ENCODE data around the gene DACH2.
A peak's percentile ranks its signal among the peaks of the same experiment; 100 is the strongest.

DACH2 gene

GRCh38 chrX:86148024-86148511 is at the start of gene DACH2:
TSS of gene DACH2 (plus strand) at chrX:86148451.
- Histone ChIP-seq H3K4me1 (ENCODE audit: control insufficient read depth, insufficient read depth, low read length) (no peaks in the 10 kb centered on the region), H3K27me3 (ENCODE audit: control insufficient read depth, insufficient read depth, low read length) (peaks cover 37% of the 10 kb centered on the region), H3K4me3 (ENCODE audit: low read depth, low read length) (peak within 1 kb of the TSS; percentile 86), H3K9me3 (ENCODE audit: control insufficient read depth, insufficient read depth, low read length) (no peaks in the 10 kb centered on the region), H3K9ac (ENCODE audit: low read depth, low read length) (no peak within 1 kb of the TSS), H3K36me3 (ENCODE audit: control insufficient read depth, insufficient read depth, low read length) (no peaks in the 10 kb centered on the region)

- Histone ChIP-seq H3K36me3 (ENCODE audit: control insufficient read depth, insufficient read depth, low read length) (no peaks in the 10 kb centered on the region), H3K4me3 (ENCODE audit: low read depth, low read length) (no peak overlapping the region), H3K9ac (ENCODE audit: low read depth, low read length) (no peak overlapping the region), H3K9me3 (ENCODE audit: control insufficient read depth, insufficient read depth, low read length) (no peaks in the 10 kb centered on the region), H3K27me3 (ENCODE audit: control insufficient read depth, insufficient read depth, low read length) (no peaks in the 10 kb centered on the region), H3K4me1 (ENCODE audit: control insufficient read depth, insufficient read depth, low read length) (no peaks in the 10 kb centered on the region)
Measured at GRCh38 chrX:86102341-86102740, 45.9 kb upstream of the DACH2 start.

GRCh38 chrX:86103061-86103460 is 45.2 kb upstream of the DACH2 start:
- no peaks in the 10 kb centered on the region for H3K9me3 ChIP-seq (ENCODE audit: control insufficient read depth, insufficient read depth, low read length)
- H3K27me3 ChIP-seq (ENCODE audit: control insufficient read depth, insufficient read depth, low read length), result no peaks in the 10 kb centered on the region
- H3K36me3 ChIP-seq (ENCODE audit: control insufficient read depth, insufficient read depth, low read length), result no peaks in the 10 kb centered on the region
- H3K4me3 ChIP-seq (ENCODE audit: low read depth, low read length), result no peak overlapping the region
- H3K4me1 ChIP-seq (ENCODE audit: control insufficient read depth, insufficient read depth, low read length), result no peaks in the 10 kb centered on the region
- H3K9ac ChIP-seq (ENCODE audit: low read depth, low read length), result no peak overlapping the region

GRCh38 chrX:86104526-86104925 is 43.7 kb upstream of the DACH2 start:
- H3K36me3 ChIP-seq (ENCODE audit: control insufficient read depth, insufficient read depth, low read length), result no peaks in the 10 kb centered on the region
- no peak overlapping the region for H3K4me3 ChIP-seq (ENCODE audit: low read depth, low read length)
- H3K9me3 ChIP-seq (ENCODE audit: control insufficient read depth, insufficient read depth, low read length), result no peaks in the 10 kb centered on the region
- no peaks in the 10 kb centered on the region for H3K27me3 ChIP-seq (ENCODE audit: control insufficient read depth, insufficient read depth, low read length)
- H3K9ac ChIP-seq (ENCODE audit: low read depth, low read length), result no peak overlapping the region
- H3K4me1 ChIP-seq (ENCODE audit: control insufficient read depth, insufficient read depth, low read length), result no peaks in the 10 kb centered on the region

GRCh38 chrX:86121916-86122315 is 26.3 kb upstream of the DACH2 start:
- Histone ChIP-seq H3K9me3 (ENCODE audit: control insufficient read depth, insufficient read depth, low read length) (no peaks in the 10 kb centered on the region), H3K4me1 (ENCODE audit: control insufficient read depth, insufficient read depth, low read length) (no peaks in the 10 kb centered on the region), H3K27me3 (ENCODE audit: control insufficient read depth, insufficient read depth, low read length) (no peaks in the 10 kb centered on the region), H3K9ac (ENCODE audit: low read depth, low read length) (no peak overlapping the region), H3K4me3 (ENCODE audit: low read depth, low read length) (no peak overlapping the region), H3K36me3 (ENCODE audit: control insufficient read depth, insufficient read depth, low read length) (no peaks in the 10 kb centered on the region)

- H3K4me1 ChIP-seq (ENCODE audit: control insufficient read depth, insufficient read depth, low read length), result no peaks in the 10 kb centered on the region
- H3K9ac ChIP-seq (ENCODE audit: low read depth, low read length), result no peak overlapping the region
- H3K4me3 ChIP-seq (ENCODE audit: low read depth, low read length), result no peak overlapping the region
- no peaks in the 10 kb centered on the region for H3K27me3 ChIP-seq (ENCODE audit: control insufficient read depth, insufficient read depth, low read length)
- no peaks in the 10 kb centered on the region for H3K9me3 ChIP-seq (ENCODE audit: control insufficient read depth, insufficient read depth, low read length)
- H3K36me3 ChIP-seq (ENCODE audit: control insufficient read depth, insufficient read depth, low read length), result no peaks in the 10 kb centered on the region
Measured at GRCh38 chrX:86133761-86134160, 14.5 kb upstream of the DACH2 start.

GRCh38 chrX:86137071-86137470 is 11.2 kb upstream of the DACH2 start:
- Histone ChIP-seq H3K4me1 (ENCODE audit: control insufficient read depth, insufficient read depth, low read length) (no peaks in the 10 kb centered on the region), H3K36me3 (ENCODE audit: control insufficient read depth, insufficient read depth, low read length) (no peaks in the 10 kb centered on the region), H3K27me3 (ENCODE audit: control insufficient read depth, insufficient read depth, low read length) (no peaks in the 10 kb centered on the region), H3K4me3 (ENCODE audit: low read depth, low read length) (no peak overlapping the region), H3K9me3 (ENCODE audit: control insufficient read depth, insufficient read depth, low read length) (no peaks in the 10 kb centered on the region), H3K9ac (ENCODE audit: low read depth, low read length) (no peak overlapping the region)

- Histone ChIP-seq H3K4me3 (ENCODE audit: low read depth, low read length) (no peak overlapping the region), H3K9ac (ENCODE audit: low read depth, low read length) (no peak overlapping the region), H3K4me1 (ENCODE audit: control insufficient read depth, insufficient read depth, low read length) (no peaks in the 10 kb centered on the region), H3K9me3 (ENCODE audit: control insufficient read depth, insufficient read depth, low read length) (no peaks in the 10 kb centered on the region), H3K27me3 (ENCODE audit: control insufficient read depth, insufficient read depth, low read length) (peaks cover 3% of the 10 kb centered on the region), H3K36me3 (ENCODE audit: control insufficient read depth, insufficient read depth, low read length) (no peaks in the 10 kb centered on the region)
Measured at GRCh38 chrX:86141786-86142185, 6.5 kb upstream of the DACH2 start.

GRCh38 chrX:86146102-86146501 is 2.1 kb upstream of the DACH2 start:
- no peaks in the 10 kb centered on the region for H3K36me3 ChIP-seq (ENCODE audit: control insufficient read depth, insufficient read depth, low read length)
- no peaks in the 10 kb centered on the region for H3K4me1 ChIP-seq (ENCODE audit: control insufficient read depth, insufficient read depth, low read length)
- H3K9me3 ChIP-seq (ENCODE audit: control insufficient read depth, insufficient read depth, low read length), result no peaks in the 10 kb centered on the region
- H3K27me3 ChIP-seq (ENCODE audit: control insufficient read depth, insufficient read depth, low read length), result peaks cover 36% of the 10 kb centered on the region
- H3K9ac ChIP-seq (ENCODE audit: low read depth, low read length), result no peak overlapping the region
- H3K4me3 ChIP-seq (ENCODE audit: low read depth, low read length), result no peak overlapping the region

- H3K36me3 ChIP-seq (ENCODE audit: control insufficient read depth, insufficient read depth, low read length), result no peaks in the 10 kb centered on the region
- H3K4me3 ChIP-seq (ENCODE audit: low read depth, low read length), result peak overlapping the region; percentile 54
- peaks cover 37% of the 10 kb centered on the region for H3K27me3 ChIP-seq (ENCODE audit: control insufficient read depth, insufficient read depth, low read length)
- H3K9ac ChIP-seq (ENCODE audit: low read depth, low read length), result no peak overlapping the region
- H3K9me3 ChIP-seq (ENCODE audit: control insufficient read depth, insufficient read depth, low read length), result no peaks in the 10 kb centered on the region
- H3K4me1 ChIP-seq (ENCODE audit: control insufficient read depth, insufficient read depth, low read length), result no peaks in the 10 kb centered on the region
Measured at GRCh38 chrX:86148594-86148993, 343 bp downstream of the DACH2 start.

GRCh38 chrX:86149119-86149518 is 868 bp downstream of the DACH2 start:
- Histone ChIP-seq H3K9me3 (ENCODE audit: control insufficient read depth, insufficient read depth, low read length) (no peaks in the 10 kb centered on the region), H3K9ac (ENCODE audit: low read depth, low read length) (no peak overlapping the region), H3K4me1 (ENCODE audit: control insufficient read depth, insufficient read depth, low read length) (no peaks in the 10 kb centered on the region), H3K36me3 (ENCODE audit: control insufficient read depth, insufficient read depth, low read length) (no peaks in the 10 kb centered on the region), H3K4me3 (ENCODE audit: low read depth, low read length) (peak overlapping the region; percentile 54), H3K27me3 (ENCODE audit: control insufficient read depth, insufficient read depth, low read length) (peaks cover 37% of the 10 kb centered on the region)

- H3K4me3 ChIP-seq (ENCODE audit: low read depth, low read length), result no peak overlapping the region
- no peak overlapping the region for H3K9ac ChIP-seq (ENCODE audit: low read depth, low read length)
- H3K9me3 ChIP-seq (ENCODE audit: control insufficient read depth, insufficient read depth, low read length), result no peaks in the 10 kb centered on the region
- peaks cover 15% of the 10 kb centered on the region for H3K27me3 ChIP-seq (ENCODE audit: control insufficient read depth, insufficient read depth, low read length)
- H3K36me3 ChIP-seq (ENCODE audit: control insufficient read depth, insufficient read depth, low read length), result no peaks in the 10 kb centered on the region
- no peaks in the 10 kb centered on the region for H3K4me1 ChIP-seq (ENCODE audit: control insufficient read depth, insufficient read depth, low read length)
Measured at GRCh38 chrX:86154553-86154952, 6.3 kb downstream of the DACH2 start.
